Measurements from ENCODE around the gene RAPGEF3.

Gene RAPGEF3

GRCh38 chr12:47758834-47759690, at the start of gene RAPGEF3:
RAPGEF3 (minus strand) TSS chr12:47758880; CDS start chr12:47758556, 324 bp downstream.
- DNase-seq: peak; percentile 63

DNA sequence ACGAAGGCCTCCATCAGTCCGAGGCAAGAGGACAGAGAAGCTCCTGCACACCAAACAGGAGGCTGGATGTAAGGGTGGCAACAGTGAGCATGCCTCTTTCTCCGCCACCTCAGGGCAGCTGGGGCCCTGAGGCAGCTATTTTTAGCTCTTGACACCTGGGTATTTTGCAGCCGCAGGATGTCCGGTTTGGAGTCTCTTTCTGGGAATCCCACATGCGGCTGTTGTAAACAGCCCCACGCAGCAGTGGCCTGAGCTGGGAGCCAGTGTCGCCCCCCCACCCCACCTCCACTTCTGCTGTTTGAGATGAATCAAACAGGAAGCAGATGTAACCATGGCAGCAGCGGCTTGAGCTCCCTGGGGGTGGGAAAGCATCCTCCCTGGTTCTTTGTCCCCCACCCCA, 49.4 kb upstream of the RAPGEF3 start:
- DNase-seq: peak; percentile 59

DNA sequence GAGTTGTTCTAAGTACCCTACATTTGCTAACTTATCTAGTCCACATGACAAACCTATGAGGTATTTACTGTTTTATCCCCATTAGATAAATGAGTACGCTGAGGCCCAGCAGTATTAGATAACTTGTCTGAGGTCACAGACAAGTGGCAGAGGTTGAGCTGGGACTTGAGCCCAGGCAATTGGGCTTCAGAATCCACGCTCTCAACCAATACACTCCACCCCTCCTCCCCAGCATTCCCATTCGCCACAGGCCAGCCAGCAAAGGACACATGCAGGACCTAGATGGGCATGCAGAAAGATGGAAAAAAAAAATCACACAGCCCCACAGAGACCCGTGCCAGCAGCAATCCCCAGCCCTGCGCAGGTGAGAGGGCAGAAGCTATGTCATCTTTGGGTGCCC, 48.7 kb upstream of the RAPGEF3 start:
- DNase-seq: no peak

- DNase-seq: no peak
Measured at GRCh38 chr12:47805417-47805816, 46.7 kb upstream of the RAPGEF3 start.

- DNase-seq: no peak
Measured at GRCh38 chr12:47804171-47804570, 45.5 kb upstream of the RAPGEF3 start.

GRCh38 chr12:47803191-47803875, 44.7 kb upstream of the RAPGEF3 start:
- DNase-seq: no peak

- DNase-seq: no peak
Measured at GRCh38 chr12:47802312-47802711, 43.6 kb upstream of the RAPGEF3 start.

GRCh38 chr12:47801904-47802246, 43.2 kb upstream of the RAPGEF3 start:
- no peak for DNase-seq

- DNase-seq: no peak
Measured at GRCh38 chr12:47801170-47801903, 42.7 kb upstream of the RAPGEF3 start.

DNA sequence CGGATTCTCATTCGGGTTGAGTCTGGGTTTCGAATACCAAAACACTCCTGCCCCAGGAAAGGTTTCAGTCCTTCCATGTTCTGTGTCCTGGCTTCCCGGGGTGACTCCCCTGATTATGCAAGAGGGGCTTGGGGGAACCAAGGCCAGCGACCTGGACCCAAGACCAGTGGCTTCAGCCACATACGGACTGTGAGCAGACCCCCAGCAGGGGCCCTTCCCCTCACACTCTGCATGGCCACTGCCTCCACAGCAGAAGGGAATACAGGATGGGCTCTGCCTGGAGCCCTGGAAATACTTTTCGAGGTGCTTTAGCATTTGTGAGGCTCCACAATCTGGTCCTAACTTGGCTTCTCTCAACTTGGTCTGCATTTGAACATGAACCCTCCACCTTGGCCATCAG, 41.9 kb upstream of the RAPGEF3 start:
- DNase-seq: no peak

DNA sequence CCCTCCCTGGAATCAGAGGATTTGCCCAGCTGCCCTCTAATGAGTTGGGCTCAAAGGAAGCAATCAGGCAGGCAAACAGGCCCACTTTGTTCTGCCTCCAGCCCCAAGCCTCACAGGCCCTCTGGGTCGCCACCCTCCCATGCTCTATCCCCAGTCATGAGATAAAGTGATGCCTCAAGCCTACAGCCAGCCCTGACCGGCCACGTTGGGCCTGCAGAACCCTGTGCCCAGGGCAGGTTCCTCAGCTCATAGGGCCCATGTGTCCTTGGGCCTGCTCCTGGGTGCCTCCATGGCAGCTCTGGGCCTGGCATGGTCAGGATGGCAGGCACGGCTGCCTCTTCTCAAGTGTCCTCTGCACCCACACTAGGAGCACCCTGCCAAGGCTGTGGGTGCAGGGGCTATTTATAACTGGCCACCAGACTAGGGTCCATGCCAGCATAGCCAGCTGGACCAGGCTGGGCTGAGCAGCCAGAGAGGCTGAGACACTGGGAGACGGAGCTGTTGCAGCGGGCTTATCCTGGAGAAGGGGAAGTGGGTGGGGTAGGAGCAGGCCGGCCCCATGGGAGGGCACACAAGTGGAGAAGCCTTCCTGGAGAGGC, 40.8 kb upstream of the RAPGEF3 start:
- no peak for DNase-seq

DNA sequence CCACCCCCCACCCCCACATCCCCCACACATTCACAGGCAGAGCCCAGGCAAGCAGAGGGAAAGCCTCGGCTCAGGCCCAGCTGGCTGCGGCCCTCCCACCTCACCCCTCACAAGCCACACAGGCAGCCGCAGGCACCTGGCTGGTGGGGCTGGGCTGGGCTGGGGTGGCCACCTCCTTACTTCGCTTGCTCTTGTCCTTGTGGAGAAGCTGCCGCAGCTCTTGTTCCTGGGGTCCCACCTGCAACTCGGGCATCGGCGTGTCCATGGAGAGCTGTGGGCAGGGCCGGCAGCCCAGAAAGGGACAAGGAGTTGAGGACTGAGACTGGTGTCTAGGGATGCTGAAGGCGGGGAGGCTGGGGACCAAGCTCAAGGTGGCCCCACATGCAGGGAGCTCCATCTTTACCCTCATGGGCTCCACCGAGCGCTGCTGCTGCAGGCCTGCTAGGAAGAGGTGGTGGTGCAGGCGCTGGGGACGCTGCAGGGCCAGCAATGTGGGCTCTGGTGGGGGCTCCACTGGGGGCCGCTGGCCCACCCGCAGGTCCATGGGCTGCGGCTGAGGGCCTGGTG, 39.8 kb upstream of the RAPGEF3 start:
- DNase-seq: no peak

DNA sequence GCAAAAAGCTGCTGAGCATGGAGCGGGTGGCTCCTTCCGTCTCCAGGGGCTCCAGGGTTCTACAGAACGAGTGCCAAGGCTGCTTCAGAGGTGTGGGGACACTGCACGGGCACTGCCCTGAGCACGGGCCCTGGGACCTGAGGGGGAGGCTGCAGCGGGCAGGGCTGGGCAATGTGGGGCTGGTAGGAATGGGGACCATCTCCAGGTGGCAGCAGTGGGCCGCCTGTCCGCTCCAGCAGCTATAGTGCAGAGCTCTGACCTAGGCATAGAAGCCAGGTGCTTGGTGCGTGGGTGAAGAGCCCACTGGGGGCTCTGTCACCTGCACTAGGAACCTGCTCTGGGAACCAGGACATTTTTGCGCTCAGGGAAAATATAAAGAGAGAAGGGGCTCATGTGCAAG, 38.8 kb upstream of the RAPGEF3 start:
- DNase-seq: no peak

GRCh38 chr12:47795814-47796411, 37.2 kb upstream of the RAPGEF3 start:
- no peak for DNase-seq

- DNase-seq: no peak
Measured at GRCh38 chr12:47795121-47795813, 36.6 kb upstream of the RAPGEF3 start.

- no peak for DNase-seq
Measured at GRCh38 chr12:47794679-47795078, 36.0 kb upstream of the RAPGEF3 start.

GRCh38 chr12:47793015-47793681, 34.5 kb upstream of the RAPGEF3 start:
- DNase-seq: no peak

- no peak for DNase-seq
Measured at GRCh38 chr12:47791874-47792273, 33.2 kb upstream of the RAPGEF3 start.

DNA sequence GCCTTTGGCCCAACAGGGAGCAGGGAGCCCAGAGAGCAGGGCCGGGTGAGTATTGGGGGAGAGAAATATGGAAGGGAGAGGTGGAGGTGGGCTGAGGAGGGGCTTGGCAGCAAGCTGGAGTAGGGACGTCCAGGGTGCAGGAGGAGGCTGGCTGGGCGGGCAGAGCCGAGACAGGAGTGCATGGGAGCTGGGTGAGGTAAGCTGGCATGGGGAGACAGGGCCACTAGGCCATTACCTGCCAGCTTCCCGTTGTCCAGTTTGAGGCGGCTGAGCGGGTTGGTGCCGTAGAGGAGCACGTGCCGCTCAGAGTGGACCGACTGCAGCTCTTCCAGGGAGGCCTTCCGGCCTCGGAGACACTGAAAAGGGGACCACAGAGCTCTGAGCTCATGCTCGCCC, 32.7 kb upstream of the RAPGEF3 start:
- no peak for DNase-seq

GRCh38 chr12:47790676-47791350, 32.1 kb upstream of the RAPGEF3 start:
- no peak for DNase-seq
